Measurements from ENCODE around the gene S1PR5.
"Not testable (repeated sequence)": the region's sequence is repeated elsewhere in the genome, so short reads cannot be mapped to it uniquely, and the experiment has no call there.

The S1PR5 gene

DNA sequence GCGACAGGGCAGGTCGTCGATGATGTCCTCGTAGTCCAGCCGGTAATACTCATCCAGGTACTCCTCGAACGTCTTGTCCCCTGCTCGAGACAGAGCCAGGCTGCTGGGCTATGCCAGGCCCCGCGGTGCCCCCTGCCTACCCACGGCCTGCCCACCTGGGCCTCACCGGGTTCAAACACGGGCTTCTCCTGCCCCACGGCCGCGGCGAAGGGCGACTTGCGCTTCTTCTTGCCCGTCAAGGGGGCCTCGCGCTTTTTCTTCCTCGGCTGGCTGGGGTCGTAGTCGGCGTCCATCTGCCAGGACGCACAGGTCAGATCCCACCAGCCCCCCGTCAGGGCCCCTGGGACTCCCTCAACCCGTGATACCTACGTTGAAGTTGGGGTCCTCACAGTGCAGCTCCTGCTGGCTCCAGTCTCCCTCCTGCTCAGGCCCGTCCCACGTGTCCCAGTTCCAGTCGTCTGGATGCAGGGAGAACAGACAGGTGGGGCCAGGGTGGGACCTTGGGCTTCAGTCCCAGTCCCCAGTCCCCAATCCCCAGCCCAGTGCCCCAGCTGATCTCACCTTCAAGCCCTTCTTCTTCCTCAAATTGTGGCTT is 40.5 kb upstream of the S1PR5 start:
- no peak overlapping the region for H3K27ac ChIP-seq
- TF ChIP-seq, protein P1, sequence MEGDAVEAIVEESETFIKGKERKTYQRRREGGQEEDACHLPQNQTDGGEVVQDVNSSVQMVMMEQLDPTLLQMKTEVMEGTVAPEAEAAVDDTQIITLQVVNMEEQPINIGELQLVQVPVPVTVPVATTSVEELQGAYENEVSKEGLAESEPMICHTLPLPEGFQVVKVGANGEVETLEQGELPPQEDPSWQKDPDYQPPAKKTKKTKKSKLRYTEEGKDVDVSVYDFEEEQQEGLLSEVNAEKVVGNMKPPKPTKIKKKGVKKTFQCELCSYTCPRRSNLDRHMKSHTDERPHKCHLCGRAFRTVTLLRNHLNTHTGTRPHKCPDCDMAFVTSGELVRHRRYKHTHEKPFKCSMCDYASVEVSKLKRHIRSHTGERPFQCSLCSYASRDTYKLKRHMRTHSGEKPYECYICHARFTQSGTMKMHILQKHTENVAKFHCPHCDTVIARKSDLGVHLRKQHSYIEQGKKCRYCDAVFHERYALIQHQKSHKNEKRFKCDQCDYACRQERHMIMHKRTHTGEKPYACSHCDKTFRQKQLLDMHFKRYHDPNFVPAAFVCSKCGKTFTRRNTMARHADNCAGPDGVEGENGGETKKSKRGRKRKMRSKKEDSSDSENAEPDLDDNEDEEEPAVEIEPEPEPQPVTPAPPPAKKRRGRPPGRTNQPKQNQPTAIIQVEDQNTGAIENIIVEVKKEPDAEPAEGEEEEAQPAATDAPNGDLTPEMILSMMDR (conservative IDR thresholded peaks at IDR 0.05), result no peak

DNA sequence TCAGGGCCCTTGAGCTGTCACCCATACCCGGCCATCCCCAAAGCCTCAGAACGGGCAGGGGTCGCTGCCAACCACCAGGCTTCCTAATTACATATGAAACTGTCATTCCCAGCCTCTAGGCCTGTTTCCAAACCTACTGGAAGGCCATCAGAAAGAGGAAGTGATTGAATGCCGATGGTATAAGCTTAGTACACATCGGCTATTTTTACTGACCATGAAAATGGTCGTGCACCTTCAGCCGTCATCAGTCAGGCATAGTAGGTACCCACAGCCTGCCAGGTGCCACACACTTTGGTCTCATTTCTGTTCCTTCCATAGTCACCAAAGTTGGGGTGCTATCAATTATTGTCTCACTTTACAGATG is 38.3 kb upstream of the S1PR5 start:
- no peak overlapping the region for H3K27ac ChIP-seq
- TF ChIP-seq, protein P1 (conservative IDR thresholded peaks at IDR 0.05), result no peak

DNA sequence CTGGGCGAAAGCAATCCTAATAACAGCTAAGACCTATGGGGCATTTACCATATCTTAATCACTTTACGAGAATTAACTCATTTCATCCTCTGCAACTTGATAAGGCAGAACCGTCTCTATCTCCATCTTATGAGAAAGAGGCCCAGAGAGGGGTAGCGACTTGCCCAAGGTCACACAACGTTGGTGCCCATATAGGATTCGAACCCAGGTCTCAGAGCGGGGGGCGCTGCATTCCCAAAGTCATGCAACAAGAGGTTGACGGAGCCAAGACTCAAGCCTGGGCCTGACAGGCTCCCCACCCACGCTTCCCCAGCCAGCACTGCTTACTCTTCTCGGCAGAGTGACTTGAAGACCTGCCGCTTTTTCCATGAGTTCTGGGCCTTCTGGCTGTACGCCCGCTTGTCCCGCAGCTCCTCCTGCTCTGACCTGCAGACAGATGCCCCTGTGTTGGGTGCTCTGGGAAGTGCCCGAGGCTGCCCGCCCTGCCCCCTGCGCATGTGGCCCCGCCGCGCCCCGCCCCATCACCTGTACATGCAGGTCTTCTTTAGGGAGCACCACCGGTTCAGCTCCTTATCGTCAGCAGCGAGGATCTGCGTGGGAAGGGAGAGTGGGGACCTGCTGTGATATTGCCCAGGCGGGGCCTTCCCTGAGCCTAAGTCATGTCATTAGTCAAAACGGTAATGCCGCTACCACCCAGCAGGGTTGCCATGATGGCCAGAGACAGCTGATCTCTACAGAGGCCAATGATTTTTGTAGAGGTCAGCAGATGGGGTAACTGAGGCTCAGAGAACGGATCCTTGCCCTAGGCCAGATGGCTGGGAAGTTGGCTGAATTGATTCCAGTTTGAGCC is 37.7 kb upstream of the S1PR5 start:
- TF ChIP-seq, protein P1 (conservative IDR thresholded peaks at IDR 0.05), result no peak
- H3K27ac ChIP-seq, result no peak overlapping the region

DNA sequence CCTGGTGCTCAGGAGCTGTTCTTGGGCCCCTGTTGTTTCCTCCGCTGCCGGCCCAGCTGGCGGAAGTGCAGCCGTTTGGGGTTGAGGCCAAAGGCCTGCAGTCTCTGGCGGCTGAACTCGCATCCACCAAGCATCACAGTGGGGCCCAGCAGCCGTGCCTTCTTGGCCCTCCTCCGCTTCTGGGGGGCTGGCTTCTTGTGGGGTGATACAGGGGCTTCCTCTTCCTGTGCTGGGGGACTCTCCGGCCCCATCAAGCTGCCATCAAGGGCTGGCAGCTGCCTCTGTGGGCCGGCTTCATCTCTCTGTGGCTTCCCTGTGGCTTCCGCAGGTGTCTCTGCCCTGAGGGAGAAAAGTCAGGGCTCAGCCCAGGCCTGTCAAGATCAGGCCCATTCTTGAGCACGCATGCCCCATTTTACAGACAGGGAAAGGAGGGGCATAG is 36.7 kb upstream of the S1PR5 start:
- TF ChIP-seq, protein P1 (conservative IDR thresholded peaks at IDR 0.05), result no peak
- no peak overlapping the region for H3K27ac ChIP-seq

DNA sequence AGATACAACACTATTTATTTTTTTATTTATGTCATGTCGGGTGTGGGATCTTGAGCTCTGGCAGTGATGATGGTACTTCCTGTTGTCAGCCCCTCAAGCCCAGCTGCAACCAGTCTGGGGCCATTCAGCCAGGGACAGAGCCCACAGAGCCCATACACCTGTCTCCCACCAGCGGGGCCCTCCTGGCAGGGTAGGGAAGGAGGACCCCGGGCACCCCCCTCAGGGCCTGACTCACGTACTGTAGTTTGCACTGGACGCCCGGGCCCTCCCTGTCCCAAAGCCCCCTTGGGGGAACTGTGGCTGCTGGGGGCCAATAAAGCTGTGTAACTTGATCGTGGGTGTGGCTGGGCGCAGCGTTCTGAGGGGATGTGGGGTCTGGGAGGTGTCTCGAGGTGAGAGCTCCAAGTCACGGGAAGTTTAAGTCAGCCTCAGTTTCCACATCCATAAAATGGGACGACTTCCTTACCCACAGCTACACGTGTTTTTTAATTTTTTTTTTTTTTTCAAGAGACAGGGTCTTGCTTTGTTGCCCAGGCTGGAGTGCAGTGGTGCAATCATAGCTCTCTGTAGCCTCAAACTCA is 35.9 kb upstream of the S1PR5 start:
- no peak overlapping the region for H3K27ac ChIP-seq
- TF ChIP-seq, protein P1 (conservative IDR thresholded peaks at IDR 0.05), result no peak

DNA sequence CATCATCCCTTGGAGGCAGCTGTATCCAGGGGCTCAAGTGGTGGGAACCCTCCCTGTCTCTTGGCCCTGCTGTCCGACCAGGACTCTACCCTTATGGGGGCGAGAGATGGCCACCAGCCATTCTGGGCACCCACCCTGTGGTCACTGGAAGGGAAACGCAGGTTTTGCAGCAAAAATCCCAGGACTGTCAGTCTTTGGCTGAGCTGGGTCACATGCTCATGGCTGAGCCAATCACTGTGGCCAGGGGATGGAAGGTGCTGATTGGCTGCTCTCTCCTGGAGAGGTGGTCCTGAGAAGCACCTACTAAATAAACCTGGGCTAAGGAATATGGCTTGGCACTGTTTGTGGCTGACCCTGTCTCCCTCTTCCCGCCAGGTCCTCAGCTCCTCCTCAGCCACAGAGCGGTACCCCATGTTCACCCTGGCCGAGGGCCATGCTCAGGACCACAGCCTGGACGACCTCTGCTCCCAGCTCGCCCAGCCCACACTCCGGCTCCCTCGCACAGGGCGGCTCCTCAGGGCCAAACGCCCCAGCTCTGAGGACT is 35.3 kb upstream of the S1PR5 start:
- TF ChIP-seq, protein P1 (conservative IDR thresholded peaks at IDR 0.05), result no peak
- H3K27ac ChIP-seq, result no peak overlapping the region

DNA sequence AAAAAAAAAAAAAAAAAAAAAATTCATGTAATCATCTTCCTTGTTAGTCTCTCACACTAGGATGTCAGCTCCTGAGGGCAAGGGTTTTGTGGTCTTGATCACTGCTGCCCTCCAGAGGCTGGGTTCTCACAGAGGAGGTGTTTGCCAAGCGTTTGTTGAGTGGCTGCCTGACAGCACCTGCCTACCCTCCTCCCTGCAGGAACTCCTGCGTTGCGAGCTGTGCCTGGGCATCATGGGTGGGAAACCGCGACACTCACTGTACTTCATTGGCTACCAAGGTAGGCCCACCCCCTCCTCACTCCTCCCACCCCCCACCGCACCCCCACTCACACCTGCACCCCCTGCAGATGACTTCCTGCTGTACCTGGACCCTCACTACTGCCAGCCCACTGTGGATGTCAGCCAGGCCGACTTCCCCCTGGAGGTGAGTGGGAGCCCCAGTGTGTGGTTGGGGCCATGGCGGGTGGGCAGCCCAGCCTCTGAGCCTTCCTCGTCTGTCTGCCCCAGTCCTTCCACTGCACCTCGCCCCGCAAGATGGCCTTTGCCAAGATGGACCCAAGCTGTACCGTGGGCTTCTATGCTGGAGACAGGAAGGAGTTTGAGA is 34.6 kb upstream of the S1PR5 start:
- TF ChIP-seq, protein P1 (conservative IDR thresholded peaks at IDR 0.05), result 0 out of 2 replicates have a peak, but pooled peaks have one; percentile 31
- no peak overlapping the region for H3K27ac ChIP-seq

DNA sequence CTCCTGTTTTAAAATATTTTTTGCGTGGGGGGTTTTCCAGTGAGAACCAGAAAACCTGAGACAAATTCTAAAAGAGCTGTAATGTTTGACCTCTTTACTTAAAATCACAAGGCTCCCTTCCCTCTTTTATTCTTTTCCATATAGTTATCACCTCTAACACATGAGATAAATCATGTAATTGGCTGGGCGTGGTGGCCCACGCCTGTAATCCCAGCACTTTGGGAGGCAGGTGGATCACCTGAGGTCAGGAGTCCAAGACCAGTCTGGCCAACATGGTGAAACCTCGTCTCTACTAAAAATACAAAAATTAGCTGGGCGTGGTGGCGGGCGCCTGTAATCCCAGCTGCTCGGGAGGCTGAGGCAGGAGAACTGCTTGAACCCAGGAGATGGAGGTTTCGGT is 33.8 kb upstream of the S1PR5 start:
- not testable (repeated sequence) for H3K27ac ChIP-seq

All from VCaP (cell line).